Endothelial cell of umbilical vein (primary cell): ENCODE measurements around the gene POU6F2. TPM values are rescaled to one million over a fixed set of nuclear protein-coding genes. Genes with fewer than 3 reads are reported as not detected.

Experiments used
- BruUV-seq: library from RNA; stranded (reverse); fragments of 400-500 nt; replicated peaks from 2 replicates; lab custom pipeline; 2021; lab: Mats Ljungman, UMichigan
- CTCF ChIA-PET: fragments of 300-600, 350-600 bp; sonication (Branson Sonifier 250); formaldehyde crosslinking; loops from one replicate; lab custom pipeline; 2021; ENCODE audit warnings: antibody characterized with exemption, inconsistent platforms; lab: Charles Lee
- POLR2A ChIA-PET: fragments of 300-600, 350-600 bp; sonication (Branson Sonifier 250); formaldehyde crosslinking; loops from one replicate; lab custom pipeline; 2021; ENCODE audit warnings: antibody characterized with exemption, inconsistent platforms; lab: Charles Lee
- DNase-seq: peaks from one replicate; pipeline ENCODE4 v3.0.0-alpha.2; 2011; ENCODE audit warnings: low read depth, low spot score
- FAIRE-seq: peaks from 2 replicates; lab custom pipeline; 2011; peaks lifted over from hg19 to GRCh38; lab: Jason Lieb, UNC
- H2AFZ ChIP-seq: 2 replicates; pipeline ENCODE4 v1.6.0; 2012; ENCODE audit warnings: low read depth, low read length, control low read depth, inconsistent platforms
- H3K27ac ChIP-seq: 2 replicates; pipeline ENCODE4 v1.5.1; 2011; ENCODE audit warnings: low read depth, mild to moderate bottlenecking, control low read depth, low read length, moderate library complexity; ENCODE audit not compliant: insufficient read depth
- H3K27me3 ChIP-seq, 2 experiments: 2 replicates each; pipeline versions ENCODE4 v1.6.0 to v1.6.1; 2011; ENCODE audit warnings: low read length in 2 of 2, mixed read lengths in 1 of 2; ENCODE audit not compliant: control insufficient read depth in 2 of 2, insufficient read depth in 2 of 2
- H3K36me3 ChIP-seq, 2 experiments: 2 replicates in 1 of 2; 3 replicates in 1 of 2; pipeline ENCODE4 v1.5.1; 2011; ENCODE audit warnings: low read length in 2 of 2, mild to moderate bottlenecking in 1 of 2, moderate library complexity in 1 of 2; ENCODE audit not compliant: control insufficient read depth in 2 of 2, insufficient read depth in 2 of 2; ENCODE audit errors: extremely low read depth in 1 of 2
- H3K4me1 ChIP-seq: 3 replicates; pipeline ENCODE4 v1.5.1; 2011; ENCODE audit warnings: mild to moderate bottlenecking, low read length; ENCODE audit not compliant: control insufficient read depth, insufficient read depth; ENCODE audit errors: extremely low read depth
- H3K4me2 ChIP-seq: 2 replicates; pipeline ENCODE4 v1.6.1; 2011; ENCODE audit warnings: low read length, control low read depth, mixed read lengths; ENCODE audit not compliant: insufficient read depth
- H3K4me3 ChIP-seq, 3 experiments: fragments of 200-600 bp in 1 of 3; sonication (generic), shearing (Covaris generic) in 1 of 3; replicated peaks in 1 of 3; 2 replicates each; pipeline ENCODE4 v1.5.1; 2011 to 2016; ENCODE audit warnings: control low read depth in 3 of 3, low read length in 3 of 3, mild to moderate bottlenecking in 2 of 3, inconsistent platforms in 1 of 3, low read depth in 1 of 3, moderate library complexity in 1 of 3; ENCODE audit not compliant: insufficient read depth in 1 of 3
- H3K79me2 ChIP-seq: 2 replicates; pipeline ENCODE4 v1.6.0; 2012; ENCODE audit warnings: low read length, inconsistent platforms; ENCODE audit not compliant: control insufficient read depth, insufficient read depth
- H3K9ac ChIP-seq: replicated peaks from 2 replicates; pipeline ENCODE3; 2011; ENCODE audit warnings: low read length, control low read depth; ENCODE audit not compliant: insufficient read depth; ENCODE audit errors: extremely low read depth
- H3K9me1 ChIP-seq: replicated peaks from 3 replicates; pipeline ENCODE4 v1.6.0; 2011; ENCODE audit warnings: mild to moderate bottlenecking, low read length; ENCODE audit not compliant: control insufficient read depth, insufficient read depth; ENCODE audit errors: extremely low read depth
- H3K9me3 ChIP-seq: replicated peaks from 2 replicates; pipeline ENCODE4 v1.5.1; 2012; ENCODE audit warnings: low read length, inconsistent platforms; ENCODE audit not compliant: control insufficient read depth, insufficient read depth
- H4K20me1 ChIP-seq: replicated peaks from 2 replicates; pipeline ENCODE3; 2011; ENCODE audit warnings: mild to moderate bottlenecking, low read length; ENCODE audit not compliant: control insufficient read depth, insufficient read depth; ENCODE audit errors: extremely low read depth
- EZH2 ChIP-seq: IDR thresholded peaks from 2 replicates; pipeline ENCODE4 v1.6.1; 2012; ENCODE audit warnings: borderline replicate concordance, low read depth, mild to moderate bottlenecking, moderate library complexity, low read length, inconsistent platforms; ENCODE audit not compliant: severe bottlenecking
- FOS ChIP-seq: IDR thresholded peaks from 2 replicates; pipeline ENCODE4 v1.6.1; 2011; ENCODE audit warnings: mild to moderate bottlenecking, low read length, moderate library complexity, borderline replicate concordance; ENCODE audit not compliant: insufficient read depth
- GATA2 ChIP-seq: IDR thresholded peaks from 2 replicates; pipeline ENCODE4 v1.7.0; 2011; ENCODE audit warnings: low read depth, mild to moderate bottlenecking, moderate library complexity, mixed read lengths, low read length; ENCODE audit not compliant: insufficient read length, insufficient read depth
- JUN ChIP-seq: IDR thresholded peaks from 2 replicates; pipeline ENCODE4 v1.6.1; 2011; ENCODE audit warnings: borderline replicate concordance, low read depth; ENCODE audit not compliant: insufficient read length, insufficient read depth
- MYC ChIP-seq: IDR thresholded peaks from one replicate; pipeline ENCODE4 v1.6.1; 2011; ENCODE audit warnings: mild to moderate bottlenecking, low read depth, low read length
- POLR2A ChIP-seq: IDR thresholded peaks from 2 replicates; pipeline ENCODE4 v1.6.1; 2012; ENCODE audit warnings: low read depth, mild to moderate bottlenecking, control low read depth, low read length
- POLR2AphosphoS5 ChIP-seq: IDR thresholded peaks from 2 replicates; pipeline ENCODE4 v1.6.1; 2012; ENCODE audit warnings: low read depth, mild to moderate bottlenecking, control low read depth, low read length, moderate library complexity; ENCODE audit not compliant: insufficient read depth
- dilution Hi-C: fragments of 300-500 bp; cut with MboI; formaldehyde crosslinking; loops from one replicate; pipeline ENCODE4 v1.15.0; 2019; ENCODE audit warnings: low sequenced_read_pairs; ENCODE audit not compliant: extremely low pct_ligation_motif_present
- intact Hi-C: fragments of 100-400 bp; cut with micrococcal nuclease; formaldehyde crosslinking; loops from one replicate; pipeline ENCODE4 v1.10.0; 2022
- polyA plus RNA-seq, 4 experiments: library from polyadenylated mRNA; depleted of rRNA in 3 of 4; stranded (reverse) in 3 of 4; unstranded in 1 of 4; fragments of >200 nt; gene quantifications; 2 replicates each; pipeline versions ENCODE4 v1.2.1 to v1.2.3, GENCODE V29; 2011 to 2012; ENCODE audit warnings: missing spikeins in 1 of 4
- total RNA-seq: library from RNA; stranded (reverse); gene quantifications from 2 replicates; pipeline ENCODE4 v1.2.3, GENCODE V29; 2021
- TF ChIP-seq, protein P1 (sequence below), 2 donors: IDR thresholded peaks; 1 replicate in 1 of 2; 2 replicates in 1 of 2; pipeline ENCODE4 v1.5.1; 2011; ENCODE audit warnings: low read length in 2 of 2, mild to moderate bottlenecking in 2 of 2, moderate library complexity in 2 of 2, control low read depth in 1 of 2, inconsistent platforms in 1 of 2, low read depth in 1 of 2; ENCODE audit not compliant: insufficient read depth in 1 of 2; ENCODE audit errors: extremely low read depth in 1 of 2
- TF ChIP-seq, protein P2 (sequence below): IDR thresholded peaks from 2 replicates; pipeline ENCODE4 v1.6.1; 2011; ENCODE audit not compliant: insufficient read depth, insufficient read length

POU6F2 gene
- total and polyA plus RNA-seq, 2 donors (not counting 3 experiments of a cell fraction or from before 2014, with no cell fraction given), result 0.29 TPM; not detected in 1

DNA sequence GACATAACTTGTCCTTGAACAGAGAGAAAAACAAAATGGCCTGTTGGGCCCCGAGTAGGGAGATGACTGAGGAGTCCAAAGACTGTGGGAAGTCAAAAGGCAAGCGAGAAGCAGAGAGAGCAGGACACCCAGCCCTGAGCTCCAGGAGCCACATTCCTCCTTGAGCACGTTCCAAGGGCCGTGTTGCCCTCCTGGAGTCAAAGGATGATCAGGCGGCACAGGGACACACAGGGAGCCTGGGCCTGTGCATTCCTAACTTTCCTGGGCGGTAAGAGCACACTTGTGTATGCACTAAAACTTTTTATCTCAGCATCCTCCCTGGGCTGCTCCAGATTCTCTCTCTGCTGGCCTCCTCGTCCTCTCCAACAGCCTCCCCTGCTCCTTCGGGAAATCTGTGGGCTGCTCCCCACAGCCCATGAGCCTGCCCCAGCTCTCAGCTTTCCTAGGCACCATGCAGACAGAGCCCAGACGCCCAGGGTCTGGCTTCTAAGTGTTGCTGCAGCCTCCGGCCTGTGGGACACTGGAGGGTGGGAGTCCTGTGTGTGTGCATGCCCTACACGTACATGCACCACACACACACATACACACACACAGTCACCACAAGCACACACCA, 281.8 kb downstream of the POU6F2 start:
- intact Hi-C loops (no loop called here), dilution Hi-C loops (no loop called here)
- H2AFZ ChIP-seq, result no peak overlapping the region
- no peak for FAIRE-seq
- H3K9me3 ChIP-seq, result no peaks in the 10 kb centered on the region
- no peak for DNase-seq
- ChIA-PET POLR2A (no interaction called here), CTCF (no interaction called here)
- no TSS peak for BruUV-seq
- H4K20me1 ChIP-seq, result no peaks in the 10 kb centered on the region
- no peak for TF ChIP-seq POLR2A
- TF ChIP-seq, protein P1, sequence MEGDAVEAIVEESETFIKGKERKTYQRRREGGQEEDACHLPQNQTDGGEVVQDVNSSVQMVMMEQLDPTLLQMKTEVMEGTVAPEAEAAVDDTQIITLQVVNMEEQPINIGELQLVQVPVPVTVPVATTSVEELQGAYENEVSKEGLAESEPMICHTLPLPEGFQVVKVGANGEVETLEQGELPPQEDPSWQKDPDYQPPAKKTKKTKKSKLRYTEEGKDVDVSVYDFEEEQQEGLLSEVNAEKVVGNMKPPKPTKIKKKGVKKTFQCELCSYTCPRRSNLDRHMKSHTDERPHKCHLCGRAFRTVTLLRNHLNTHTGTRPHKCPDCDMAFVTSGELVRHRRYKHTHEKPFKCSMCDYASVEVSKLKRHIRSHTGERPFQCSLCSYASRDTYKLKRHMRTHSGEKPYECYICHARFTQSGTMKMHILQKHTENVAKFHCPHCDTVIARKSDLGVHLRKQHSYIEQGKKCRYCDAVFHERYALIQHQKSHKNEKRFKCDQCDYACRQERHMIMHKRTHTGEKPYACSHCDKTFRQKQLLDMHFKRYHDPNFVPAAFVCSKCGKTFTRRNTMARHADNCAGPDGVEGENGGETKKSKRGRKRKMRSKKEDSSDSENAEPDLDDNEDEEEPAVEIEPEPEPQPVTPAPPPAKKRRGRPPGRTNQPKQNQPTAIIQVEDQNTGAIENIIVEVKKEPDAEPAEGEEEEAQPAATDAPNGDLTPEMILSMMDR (IDR thresholded peaks at IDR 0.05; ENCODE audit: extremely low read depth in 1 of 2, insufficient read depth in 1 of 2, low read depth in 1 of 2, low read length in 2 of 2), result no peak
- no peak for TF ChIP-seq GATA2
- no peak for TF ChIP-seq EZH2
- TF ChIP-seq JUN, result no peak
- TF ChIP-seq MYC, result no peak
- TF ChIP-seq, protein P2, sequence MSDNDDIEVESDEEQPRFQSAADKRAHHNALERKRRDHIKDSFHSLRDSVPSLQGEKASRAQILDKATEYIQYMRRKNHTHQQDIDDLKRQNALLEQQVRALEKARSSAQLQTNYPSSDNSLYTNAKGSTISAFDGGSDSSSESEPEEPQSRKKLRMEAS, result no peak
- no peak for TF ChIP-seq POLR2AphosphoS5
- no peak for TF ChIP-seq FOS
- no peaks in the 10 kb centered on the region for H3K9me1 ChIP-seq
- H3K9ac ChIP-seq, result no peak overlapping the region
- H3K27me3 ChIP-seq, result no peaks in the 10 kb centered on the region
- H3K4me1 ChIP-seq, result no peaks in the 10 kb centered on the region
- no peak overlapping the region for H3K27ac ChIP-seq
- H3K36me3 ChIP-seq, result no peaks in the 10 kb centered on the region
- H3K4me3 ChIP-seq, result no peak overlapping the region
- H3K79me2 ChIP-seq, result no peaks in the 10 kb centered on the region
- H3K4me2 ChIP-seq, result no peak overlapping the region
